GM12864 (cell line): ENCODE measurements around the gene HIC2.
"Not testable (repeated sequence)": the region's sequence is repeated elsewhere in the genome, so short reads cannot be mapped to it uniquely, and the experiment has no call there.

ENCODE experiments used
- DNase-seq: peaks from one replicate; pipeline ENCODE4 v3.0.0-alpha.2; 2011; ENCODE audit warnings: low read depth
- H3K4me3 ChIP-seq: 2 replicates; pipeline ENCODE4 v1.5.1; 2011; ENCODE audit warnings: mild to moderate bottlenecking, low read depth, low read length, control low read depth
- TF ChIP-seq, protein P1 (sequence below): IDR thresholded peaks from 2 replicates; pipeline ENCODE4 v1.5.1; 2011; ENCODE audit warnings: low read depth, mild to moderate bottlenecking, moderate library complexity, low read length, control low read depth, inconsistent platforms; ENCODE audit errors: missing control alignments

Gene HIC2

DNA sequence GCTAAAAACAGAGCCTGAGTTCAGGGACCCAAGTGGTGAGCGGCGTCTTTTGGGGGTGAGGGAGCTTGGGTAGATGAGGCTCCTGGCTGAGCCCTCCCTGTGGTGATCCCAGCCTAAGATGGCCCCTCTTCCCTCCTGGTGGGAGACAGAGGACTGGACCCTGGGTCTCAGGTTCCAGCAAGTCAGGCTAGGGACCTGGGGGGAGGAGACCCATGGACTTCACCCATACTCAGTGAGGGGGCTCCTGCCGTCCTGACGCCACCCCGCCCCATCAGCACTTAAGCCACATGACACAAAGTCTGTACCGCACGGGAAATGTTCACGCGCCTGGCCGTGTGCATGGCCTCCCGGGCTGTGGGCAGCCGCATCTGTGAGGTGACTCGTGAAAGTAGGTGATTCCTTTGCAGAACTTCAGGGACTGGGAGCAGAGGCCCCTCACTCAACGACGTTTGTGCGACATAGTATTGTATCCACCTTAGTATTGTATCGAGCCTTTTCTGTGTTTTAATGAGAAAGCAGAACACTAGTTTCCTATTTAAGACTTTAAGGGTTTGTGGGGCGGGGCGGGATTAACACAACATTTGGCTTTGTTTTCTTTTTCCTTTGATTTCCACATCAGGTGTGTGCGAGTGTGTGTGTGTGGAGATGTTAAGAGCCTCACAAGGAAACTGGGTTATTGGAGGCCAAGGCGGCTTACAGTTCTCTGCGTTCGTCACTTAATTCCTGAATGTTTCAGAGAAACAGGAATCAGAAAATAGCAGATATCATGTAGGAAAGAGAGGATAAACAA is 31.7 kb downstream of the HIC2 start:
- TF ChIP-seq, protein P1, sequence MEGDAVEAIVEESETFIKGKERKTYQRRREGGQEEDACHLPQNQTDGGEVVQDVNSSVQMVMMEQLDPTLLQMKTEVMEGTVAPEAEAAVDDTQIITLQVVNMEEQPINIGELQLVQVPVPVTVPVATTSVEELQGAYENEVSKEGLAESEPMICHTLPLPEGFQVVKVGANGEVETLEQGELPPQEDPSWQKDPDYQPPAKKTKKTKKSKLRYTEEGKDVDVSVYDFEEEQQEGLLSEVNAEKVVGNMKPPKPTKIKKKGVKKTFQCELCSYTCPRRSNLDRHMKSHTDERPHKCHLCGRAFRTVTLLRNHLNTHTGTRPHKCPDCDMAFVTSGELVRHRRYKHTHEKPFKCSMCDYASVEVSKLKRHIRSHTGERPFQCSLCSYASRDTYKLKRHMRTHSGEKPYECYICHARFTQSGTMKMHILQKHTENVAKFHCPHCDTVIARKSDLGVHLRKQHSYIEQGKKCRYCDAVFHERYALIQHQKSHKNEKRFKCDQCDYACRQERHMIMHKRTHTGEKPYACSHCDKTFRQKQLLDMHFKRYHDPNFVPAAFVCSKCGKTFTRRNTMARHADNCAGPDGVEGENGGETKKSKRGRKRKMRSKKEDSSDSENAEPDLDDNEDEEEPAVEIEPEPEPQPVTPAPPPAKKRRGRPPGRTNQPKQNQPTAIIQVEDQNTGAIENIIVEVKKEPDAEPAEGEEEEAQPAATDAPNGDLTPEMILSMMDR: no peak
- no peak for DNase-seq
- H3K4me3 ChIP-seq: no peak overlapping the region

GRCh38 chr22:21449531-21450319 is 32.6 kb downstream of the HIC2 start:
- TF ChIP-seq, protein P1: no peak
- H3K4me3 ChIP-seq: no peak overlapping the region
- DNase-seq: no peak

GRCh38 chr22:21450320-21450831 is 33.2 kb downstream of the HIC2 start:
- TF ChIP-seq, protein P1: no peak
- DNase-seq: no peak
- H3K4me3 ChIP-seq: no peak overlapping the region

DNA sequence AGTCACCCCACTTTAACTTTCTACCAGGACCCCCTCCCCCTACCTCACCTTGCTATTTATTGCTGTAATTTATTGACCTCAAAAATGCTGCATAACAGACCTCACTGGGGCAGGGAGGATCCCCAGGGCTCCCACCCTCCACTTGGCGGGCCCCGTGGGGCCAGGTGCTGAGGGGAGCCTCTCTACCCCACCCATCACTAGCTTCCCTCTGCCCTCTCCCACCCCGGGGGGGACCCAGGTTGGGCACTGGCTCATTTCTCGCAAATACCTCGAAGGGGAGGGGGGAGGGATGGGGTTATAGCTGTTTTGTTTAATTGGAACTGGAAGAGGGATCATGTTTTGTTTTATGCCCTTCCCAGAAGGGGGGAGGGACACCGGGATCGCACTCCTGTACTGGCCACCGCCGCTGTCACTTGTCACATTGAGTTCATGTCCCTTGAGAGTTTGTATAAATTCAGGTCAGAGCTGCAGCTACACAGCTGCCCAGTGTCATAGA is 33.7 kb downstream of the HIC2 start:
- TF ChIP-seq, protein P1: no peak
- H3K4me3 ChIP-seq: no peak overlapping the region
- no peak for DNase-seq

- no peak for DNase-seq
- TF ChIP-seq, protein P1: no peak
- no peak overlapping the region for H3K4me3 ChIP-seq
Observed at GRCh38 chr22:21451545-21452520, 34.7 kb downstream of the HIC2 start.

GRCh38 chr22:21452666-21453065 is 35.5 kb downstream of the HIC2 start:
- DNase-seq, H3K4me3 ChIP-seq: not testable (repeated sequence)

DNA sequence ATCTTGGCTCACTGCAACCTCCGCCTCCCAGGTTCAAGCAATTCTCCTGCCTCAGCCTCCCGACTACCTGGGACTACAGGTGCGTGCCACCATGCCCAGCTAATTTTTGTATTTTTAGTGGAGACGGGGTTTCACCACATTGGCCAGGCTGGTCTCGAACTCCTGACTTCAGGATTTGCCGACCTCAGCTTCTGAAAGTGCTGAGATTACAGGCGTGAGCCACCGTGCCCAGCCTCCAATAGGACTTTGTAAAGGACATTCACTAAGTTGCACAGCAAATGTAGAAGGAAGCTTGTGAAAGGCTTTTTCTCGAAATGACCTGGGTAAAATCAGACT is 37.8 kb downstream of the HIC2 start:
- not testable (repeated sequence) for H3K4me3 ChIP-seq, DNase-seq
